HCT116 (cell line): ENCODE results near the gene IL11. TPM values are rescaled to one million over a fixed set of nuclear protein-coding genes. Genes with fewer than 3 reads are reported as not detected.

Experiments
- ATAC-seq: fragments of 200-7000 bp; cut with Tn5 transposase; 2 replicates; pipeline ENCODE4 v1.9.1; 2020; ENCODE audit warnings: mild to moderate bottlenecking, moderate library complexity
- BruUV-seq: library from RNA; stranded (reverse); fragments of 400-500 nt; replicated peaks from 2 replicates; lab custom pipeline; 2021; lab: Mats Ljungman, UMichigan
- CTCF ChIA-PET: fragments of 300-600 bp; sonication (Branson Sonifier 250); formaldehyde crosslinking; loops from one replicate; lab custom pipeline; 2021; ENCODE audit warnings: antibody characterized with exemption; lab: Charles Lee
- POLR2A ChIA-PET: fragments of 300-600, 350-600 bp; sonication (Branson Sonifier 250); formaldehyde crosslinking; loops from one replicate; lab custom pipeline; 2021; ENCODE audit warnings: antibody characterized with exemption; lab: Charles Lee
- RAD21 ChIA-PET, 2 experiments: fragments of 300-600 bp; sonication (Branson Sonifier 250); formaldehyde crosslinking; loops; one replicate each; lab custom pipeline; 2023; ENCODE audit warnings: low total read pairs in 2 of 2; ENCODE audit not compliant: uncharacterized antibody in 2 of 2, unreplicated experiment in 2 of 2, low non-redundant PET in 1 of 2; lab: Charles Lee
- DNase-seq: peaks from one replicate; pipeline ENCODE4 v3.0.0-alpha.2; 2010; ENCODE audit warnings: low read depth, low spot score
- H2AFZ ChIP-seq: fragments of 200-600 bp; shearing (Covaris generic), sonication (generic); 2 replicates; pipeline ENCODE4 v1.6.1; 2017; ENCODE audit warnings: low read depth, mixed run types, mixed read lengths, antibody characterized with exemption, low read length; ENCODE audit not compliant: poor library complexity, severe bottlenecking
- H3K27ac ChIP-seq: 2 replicates; pipeline ENCODE4 v1.5.1; 2012; ENCODE audit warnings: low read depth, low read length
- H3K27me3 ChIP-seq: fragments of 200-600 bp; sonication (generic); 2 replicates; pipeline ENCODE4 v1.6.1; 2016; ENCODE audit warnings: mixed run types, low read length, mixed read lengths; ENCODE audit not compliant: insufficient read depth
- H3K36me3 ChIP-seq, 2 experiments: fragments of 200-500 bp in 1 of 2; fragments of 200-600 bp in 1 of 2; sonication (Bioruptor generic) in 1 of 2; sonication (generic) in 1 of 2; 2 replicates each; pipeline versions ENCODE4 v1.5.1 to v1.6.1; 2014 to 2016; ENCODE audit warnings: low read length in 2 of 2, inconsistent platforms in 1 of 2, mixed read lengths in 1 of 2, mixed run types in 1 of 2; ENCODE audit not compliant: insufficient read depth in 2 of 2, control insufficient read depth in 1 of 2
- H3K4me1 ChIP-seq, 2 experiments: fragments of 200-600 bp in 1 of 2; sonication (generic) in 1 of 2; 2 replicates each; pipeline versions ENCODE4 v1.5.1 to v1.6.1; 2012 to 2017; ENCODE audit warnings: low read length in 2 of 2, inconsistent platforms in 1 of 2, mild to moderate bottlenecking in 1 of 2, mixed read lengths in 1 of 2, mixed run types in 1 of 2, moderate library complexity in 1 of 2; ENCODE audit not compliant: insufficient read depth in 2 of 2, control insufficient read depth in 1 of 2
- H3K4me2 ChIP-seq: fragments of 200-600 bp; sonication (generic); 2 replicates; pipeline ENCODE4 v1.6.1; 2017; ENCODE audit warnings: mixed run types, low read length, mixed read lengths
- H3K4me3 ChIP-seq, 2 experiments: fragments of 200-600 bp in 1 of 2; sonication (generic) in 1 of 2; replicated peaks in 1 of 2; 2 replicates each; pipeline ENCODE4 v1.5.1; 2011 to 2016; ENCODE audit warnings: low read length in 2 of 2, control low read depth in 1 of 2, low read depth in 1 of 2, mild to moderate bottlenecking in 1 of 2, mixed read lengths in 1 of 2, mixed run types in 1 of 2
- H3K79me2 ChIP-seq: fragments of 200-600 bp; sonication (generic); 2 replicates; pipeline ENCODE4 v1.6.1; 2017; ENCODE audit warnings: mild to moderate bottlenecking, mixed run types, low read length, moderate library complexity, mixed read lengths; ENCODE audit not compliant: insufficient read depth
- H3K9ac ChIP-seq: fragments of 200-600 bp; sonication (generic); 2 replicates; pipeline ENCODE4 v1.6.1; 2016; ENCODE audit warnings: low read length, mixed read lengths
- H3K9me2 ChIP-seq: fragments of 200-600 bp; sonication (generic), shearing (Covaris generic); 2 replicates; pipeline ENCODE4 v1.6.1; 2017; ENCODE audit warnings: mixed run types, mild to moderate bottlenecking, moderate library complexity; ENCODE audit not compliant: insufficient read depth
- H3K9me3 ChIP-seq, 2 experiments: fragments of 200-500 bp in 1 of 2; fragments of 200-600 bp in 1 of 2; sonication (Bioruptor generic) in 1 of 2; sonication (generic) in 1 of 2; 2 replicates each; pipeline ENCODE4 v1.6.1; 2014 to 2017; ENCODE audit warnings: low read length in 2 of 2, mixed read lengths in 2 of 2, inconsistent platforms in 1 of 2, low read depth in 1 of 2, mild to moderate bottlenecking in 1 of 2, mixed run types in 1 of 2, moderate library complexity in 1 of 2; ENCODE audit not compliant: control insufficient read depth in 1 of 2, insufficient read depth in 1 of 2
- H4K20me1 ChIP-seq: fragments of 200-600 bp; sonication (generic), shearing (Covaris generic); 2 replicates; pipeline ENCODE4 v1.6.1; 2017; ENCODE audit warnings: mixed run types, mild to moderate bottlenecking, moderate library complexity; ENCODE audit not compliant: insufficient read depth
- CBX3 ChIP-seq: IDR thresholded peaks from 2 replicates; pipeline ENCODE4 v1.6.1; 2012; ENCODE audit warnings: low read depth
- EGR1 ChIP-seq: IDR thresholded peaks from 2 replicates; pipeline ENCODE4 v1.6.1; 2012; ENCODE audit warnings: low read depth
- POLR2A ChIP-seq: IDR thresholded peaks from 2 replicates; pipeline ENCODE4 v1.7.0; 2011; ENCODE audit warnings: borderline replicate concordance; ENCODE audit not compliant: insufficient read depth, insufficient read length; ENCODE audit errors: extremely low read depth
- POLR2AphosphoS5 ChIP-seq: IDR thresholded peaks from 2 replicates; pipeline ENCODE4 v1.6.1; 2011; ENCODE audit warnings: mild to moderate bottlenecking, low read depth, low read length, moderate library complexity
- SIN3A ChIP-seq: IDR thresholded peaks from 2 replicates; pipeline ENCODE4 v1.6.1; 2012; ENCODE audit warnings: low read depth
- SP1 ChIP-seq: IDR thresholded peaks from 2 replicates; pipeline ENCODE4 v1.6.1; 2012; ENCODE audit warnings: low read depth
- SRF ChIP-seq: IDR thresholded peaks from 2 replicates; pipeline ENCODE4 v1.6.1; 2012; ENCODE audit warnings: low read depth
- TCF7L2 ChIP-seq: IDR thresholded peaks from 2 replicates; pipeline ENCODE4 v1.7.0; 2011; ENCODE audit warnings: borderline replicate concordance, inconsistent platforms; ENCODE audit not compliant: insufficient read depth, insufficient read length; ENCODE audit errors: extremely low read depth
- YY1 ChIP-seq: IDR thresholded peaks from 2 replicates; pipeline ENCODE4 v1.6.1; 2011; ENCODE audit warnings: low read length, low read depth, moderate library complexity, mild to moderate bottlenecking; ENCODE audit not compliant: insufficient replicate concordance; ENCODE audit errors: extremely low read depth
- ZFX ChIP-seq: fragments of 450-650 bp; IDR thresholded peaks from 2 replicates; pipeline ENCODE4 v1.6.1; 2017
- intact Hi-C: fragments of 100-400 bp; cut with micrococcal nuclease; formaldehyde crosslinking; loops from 2 replicates; pipeline ENCODE4 v1.10.0; 2022
- total RNA-seq: library from RNA; stranded (reverse); gene quantifications from one replicate; pipeline ENCODE4 v1.2.1, GENCODE V29; 2021; ENCODE audit not compliant: unreplicated experiment
- TF ChIP-seq, protein P1 (sequence below), 3 experiments: fragments of 200-600 bp in 1 of 3; sonication (generic) in 1 of 3; IDR thresholded peaks in 2 of 3; conservative IDR thresholded peaks in 1 of 3; 2 replicates each; pipeline ENCODE4 v1.5.1; 2012 to 2017; ENCODE audit warnings: low read depth in 2 of 3, low read length in 2 of 3, antibody characterized with exemption in 1 of 3, borderline replicate concordance in 1 of 3, control low read depth in 1 of 3, mild to moderate bottlenecking in 1 of 3, mixed read lengths in 1 of 3, mixed run types in 1 of 3, moderate library complexity in 1 of 3; ENCODE audit not compliant: insufficient read depth in 1 of 3
- TF ChIP-seq, protein P2 (sequence below): IDR thresholded peaks from 2 replicates; pipeline ENCODE4 v1.6.1; 2012
- TF ChIP-seq, protein P3 (sequence below): IDR thresholded peaks from 2 replicates; pipeline ENCODE4 v1.6.1; 2012; ENCODE audit warnings: low read depth

IL11 gene
- total RNA-seq, 1 experiment from 2014 or later: 2.8 TPM

DNA sequence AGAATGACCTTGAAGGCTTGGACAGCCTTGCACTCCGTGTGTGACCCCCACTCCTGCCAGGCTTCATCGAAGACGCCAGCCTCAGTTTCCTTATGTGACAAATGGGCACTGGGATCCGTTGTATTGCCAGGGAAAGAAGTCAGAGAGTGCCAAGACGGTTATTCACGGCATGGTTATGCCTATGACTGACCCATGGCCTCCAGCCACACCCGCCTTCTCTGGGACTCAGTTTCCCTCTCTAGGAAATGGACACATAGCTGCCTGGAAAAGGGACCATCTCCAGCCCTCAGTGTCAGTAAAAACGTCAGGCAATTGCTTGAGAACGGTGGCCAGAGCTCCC is 38.2 kb upstream of the IL11 start:
- RAD21 ChIA-PET: no interaction called here

DNA sequence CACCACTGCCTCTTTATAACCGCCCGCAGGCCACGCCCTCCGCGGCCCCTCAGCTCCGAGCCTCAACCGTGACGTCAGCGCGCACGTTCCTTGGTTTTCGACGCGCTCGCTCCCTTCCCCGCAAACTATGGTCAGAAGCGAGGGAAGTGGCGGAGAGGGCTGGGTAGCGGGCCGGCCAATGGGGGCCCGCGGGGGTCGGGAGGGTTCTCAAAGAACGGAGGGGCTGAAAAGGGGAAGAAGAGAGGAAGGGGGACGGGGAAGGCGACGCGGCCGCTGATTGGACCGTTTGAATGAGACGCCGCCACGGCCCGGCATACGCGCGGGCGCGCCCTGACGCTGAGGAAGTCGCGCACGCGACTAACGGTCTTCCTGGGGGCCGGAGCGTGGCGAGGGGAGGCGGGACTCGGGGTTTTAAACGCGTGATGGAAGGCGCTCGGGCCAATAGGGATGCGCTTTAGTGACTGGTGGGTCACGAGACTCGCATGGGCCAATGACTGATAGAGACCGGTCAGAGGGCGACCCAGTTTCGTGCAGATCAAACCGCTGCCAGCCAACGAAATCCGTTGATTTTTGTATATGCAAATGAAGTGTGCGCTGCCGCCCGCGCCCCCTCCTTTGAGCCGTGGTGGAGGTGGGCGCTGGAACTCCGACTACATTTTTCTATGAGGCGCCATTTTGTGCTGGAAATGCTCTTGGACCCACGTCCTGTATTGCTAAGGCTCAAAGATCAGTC is 37.7 kb upstream of the IL11 start:
- POLR2A ChIA-PET: interaction anchor here (0.6 to 1.8 kb wide), 24 partner anchors 9 to 328 kb away, joined by 3 to 17 read pairs (median 5); partner anchors contain the start of genes HSPBP1, ISOC2, PPP6R1 and TMEM238
- Histone ChIP-seq H3K27ac (peak overlapping the region; percentile 95), H2AFZ (peak overlapping the region; percentile 67), H4K20me1 (peaks cover 11% of the 10 kb centered on the region; the same call in 1 of the 2 replicates), H3K4me3 (peak overlapping the region; percentile 81 to 93), H3K9me3 (no peaks in the 10 kb centered on the region), H3K4me2 (peak overlapping the region; percentile 83), H3K36me3 (peaks cover 23 to 34% of the 10 kb centered on the region in 2 experiments), H3K9me2 (no peaks in the 10 kb centered on the region), H3K9ac (peak overlapping the region; percentile 99), H3K79me2 (peaks cover 44% of the 10 kb centered on the region), H3K4me1 (peaks cover 12 to 27% of the 10 kb centered on the region in 2 experiments), H3K27me3 (no peaks in the 10 kb centered on the region)
- intact Hi-C loops: no loop called here
- DNase-seq (peak; percentile 98), ATAC-seq (peak; percentile 94)
- BruUV-seq: no TSS peak
- CTCF ChIA-PET: interaction anchor here (2.0 kb wide), 1 partner anchor 261 kb away, joined by 6 read pairs; no protein-coding TSS in a partner anchor
- RAD21 ChIA-PET: no interaction called here
- no peak for TF ChIP-seq SRF
- TF ChIP-seq, protein P1, sequence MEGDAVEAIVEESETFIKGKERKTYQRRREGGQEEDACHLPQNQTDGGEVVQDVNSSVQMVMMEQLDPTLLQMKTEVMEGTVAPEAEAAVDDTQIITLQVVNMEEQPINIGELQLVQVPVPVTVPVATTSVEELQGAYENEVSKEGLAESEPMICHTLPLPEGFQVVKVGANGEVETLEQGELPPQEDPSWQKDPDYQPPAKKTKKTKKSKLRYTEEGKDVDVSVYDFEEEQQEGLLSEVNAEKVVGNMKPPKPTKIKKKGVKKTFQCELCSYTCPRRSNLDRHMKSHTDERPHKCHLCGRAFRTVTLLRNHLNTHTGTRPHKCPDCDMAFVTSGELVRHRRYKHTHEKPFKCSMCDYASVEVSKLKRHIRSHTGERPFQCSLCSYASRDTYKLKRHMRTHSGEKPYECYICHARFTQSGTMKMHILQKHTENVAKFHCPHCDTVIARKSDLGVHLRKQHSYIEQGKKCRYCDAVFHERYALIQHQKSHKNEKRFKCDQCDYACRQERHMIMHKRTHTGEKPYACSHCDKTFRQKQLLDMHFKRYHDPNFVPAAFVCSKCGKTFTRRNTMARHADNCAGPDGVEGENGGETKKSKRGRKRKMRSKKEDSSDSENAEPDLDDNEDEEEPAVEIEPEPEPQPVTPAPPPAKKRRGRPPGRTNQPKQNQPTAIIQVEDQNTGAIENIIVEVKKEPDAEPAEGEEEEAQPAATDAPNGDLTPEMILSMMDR (IDR thresholded peaks at IDR 0.05 in 2 of 3, conservative IDR thresholded peaks at IDR 0.05 in 1 of 3; ENCODE audit: borderline replicate concordance in 1 of 3, insufficient read depth in 1 of 3, low read depth in 2 of 3, low read length in 2 of 3): no peak
- TF ChIP-seq, protein P2, sequence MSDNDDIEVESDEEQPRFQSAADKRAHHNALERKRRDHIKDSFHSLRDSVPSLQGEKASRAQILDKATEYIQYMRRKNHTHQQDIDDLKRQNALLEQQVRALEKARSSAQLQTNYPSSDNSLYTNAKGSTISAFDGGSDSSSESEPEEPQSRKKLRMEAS: peak; percentile 98
- TF ChIP-seq YY1: peak; percentile 60
- no peak for TF ChIP-seq POLR2A
- no peak for TF ChIP-seq POLR2AphosphoS5
- peak; percentile 79 for TF ChIP-seq TCF7L2
- TF ChIP-seq, protein P3, sequence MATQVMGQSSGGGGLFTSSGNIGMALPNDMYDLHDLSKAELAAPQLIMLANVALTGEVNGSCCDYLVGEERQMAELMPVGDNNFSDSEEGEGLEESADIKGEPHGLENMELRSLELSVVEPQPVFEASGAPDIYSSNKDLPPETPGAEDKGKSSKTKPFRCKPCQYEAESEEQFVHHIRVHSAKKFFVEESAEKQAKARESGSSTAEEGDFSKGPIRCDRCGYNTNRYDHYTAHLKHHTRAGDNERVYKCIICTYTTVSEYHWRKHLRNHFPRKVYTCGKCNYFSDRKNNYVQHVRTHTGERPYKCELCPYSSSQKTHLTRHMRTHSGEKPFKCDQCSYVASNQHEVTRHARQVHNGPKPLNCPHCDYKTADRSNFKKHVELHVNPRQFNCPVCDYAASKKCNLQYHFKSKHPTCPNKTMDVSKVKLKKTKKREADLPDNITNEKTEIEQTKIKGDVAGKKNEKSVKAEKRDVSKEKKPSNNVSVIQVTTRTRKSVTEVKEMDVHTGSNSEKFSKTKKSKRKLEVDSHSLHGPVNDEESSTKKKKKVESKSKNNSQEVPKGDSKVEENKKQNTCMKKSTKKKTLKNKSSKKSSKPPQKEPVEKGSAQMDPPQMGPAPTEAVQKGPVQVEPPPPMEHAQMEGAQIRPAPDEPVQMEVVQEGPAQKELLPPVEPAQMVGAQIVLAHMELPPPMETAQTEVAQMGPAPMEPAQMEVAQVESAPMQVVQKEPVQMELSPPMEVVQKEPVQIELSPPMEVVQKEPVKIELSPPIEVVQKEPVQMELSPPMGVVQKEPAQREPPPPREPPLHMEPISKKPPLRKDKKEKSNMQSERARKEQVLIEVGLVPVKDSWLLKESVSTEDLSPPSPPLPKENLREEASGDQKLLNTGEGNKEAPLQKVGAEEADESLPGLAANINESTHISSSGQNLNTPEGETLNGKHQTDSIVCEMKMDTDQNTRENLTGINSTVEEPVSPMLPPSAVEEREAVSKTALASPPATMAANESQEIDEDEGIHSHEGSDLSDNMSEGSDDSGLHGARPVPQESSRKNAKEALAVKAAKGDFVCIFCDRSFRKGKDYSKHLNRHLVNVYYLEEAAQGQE: no peak
- TF ChIP-seq EGR1: peak; percentile 55; the same call in 1 of the 2 replicates
- peak; percentile 91 for TF ChIP-seq SP1
- no peak for TF ChIP-seq ZFX
- no peak for TF ChIP-seq SIN3A

More for the DNA sequence above, 38.2 kb upstream of the IL11 start:
- Histone ChIP-seq H4K20me1 (peaks cover 8% of the 10 kb centered on the region; the same call in 1 of the 2 replicates), H3K4me1 (peaks cover 12 to 27% of the 10 kb centered on the region in 2 experiments), H2AFZ (peak overlapping the region; percentile 67), H3K4me2 (peak overlapping the region; percentile 83), H3K9me3 (no peaks in the 10 kb centered on the region), H3K27ac (peak overlapping the region; percentile 95), H3K9ac (peak overlapping the region; percentile 99), H3K9me2 (no peaks in the 10 kb centered on the region), H3K79me2 (peaks cover 38% of the 10 kb centered on the region), H3K36me3 (peaks cover 18 to 29% of the 10 kb centered on the region in 2 experiments; a peak in 3 of 4 replicates), H3K4me3 (peak overlapping the region; percentile 19 to 45), H3K27me3 (no peaks in the 10 kb centered on the region)
- ChIA-PET CTCF (interaction anchor here (2.0 kb wide), 1 partner anchor 262 kb away, joined by 6 read pairs; no protein-coding TSS in a partner anchor), POLR2A (interaction anchor here (0.6 to 1.4 kb wide), 3 partner anchors 26 to 216 kb away, joined by 3 to 4 read pairs (median 3); partner anchors contain the start of genes HSPBP1 and ZNF784)
- ATAC-seq (no peak), DNase-seq (no peak)
- TF ChIP-seq CBX3: peak; percentile 55; the same call in 1 of the 2 replicates
- no peak for TF ChIP-seq ZFX
- TSS peak; percentile 93 for BruUV-seq
- intact Hi-C loops: no loop called here
